Progenitor cell of endocrine pancreas (in vitro differentiated cells): ENCODE data around the gene HAVCR2. TPM values are rescaled to one million over a fixed set of nuclear protein-coding genes. Genes with fewer than 3 reads are reported as not detected.

ENCODE experiments used
- DNase-seq: peaks from one replicate; pipeline ENCODE4 v3.0.0; 2021; ENCODE audit warnings: low spot score; ENCODE audit not compliant: unreplicated experiment
- H3K27ac Mint-ChIP-seq: 2 replicates; pipeline ENCODE4 v1.8.0; 2021; ENCODE audit warnings: mild to moderate bottlenecking, moderate library complexity, mixed read lengths
- H3K27me3 Mint-ChIP-seq: 2 replicates; pipeline ENCODE4 v1.8.0; 2021; ENCODE audit warnings: mixed read lengths
- H3K36me3 Mint-ChIP-seq: 2 replicates; pipeline ENCODE4 v1.8.0; 2022; ENCODE audit warnings: mixed read lengths; ENCODE audit not compliant: insufficient read depth
- H3K4me1 Mint-ChIP-seq: 2 replicates; pipeline ENCODE4 v1.8.0; 2021; ENCODE audit warnings: low read depth, mixed read lengths
- H3K4me3 Mint-ChIP-seq: 2 replicates; pipeline ENCODE4 v1.8.0; 2021; ENCODE audit warnings: low read depth, mild to moderate bottlenecking, moderate library complexity, mixed read lengths
- H3K9me3 Mint-ChIP-seq: 2 replicates; pipeline ENCODE4 v1.8.0; 2021; ENCODE audit warnings: low read depth, mixed read lengths
- CTCF ChIP-seq: fragments of 200-600 bp; sonication (generic); IDR thresholded peaks from one replicate; pipeline ENCODE4 v1.5.0; 2021; ENCODE audit warnings: antibody characterized with exemption, mild to moderate bottlenecking; ENCODE audit not compliant: unreplicated experiment
- total RNA-seq: library from RNA; stranded (reverse); gene quantifications from 2 replicates; pipeline ENCODE4 v1.2.1, GENCODE V29; 2021

The HAVCR2 gene
- total RNA-seq, 1 donor from 2014 or later: 0.17 TPM

- H3K27ac Mint-ChIP-seq: no peak overlapping the region
- no peak for TF ChIP-seq CTCF
- H3K36me3 Mint-ChIP-seq: peaks cover 1% of the 10 kb centered on the region
- H3K27me3 Mint-ChIP-seq: no peaks in the 10 kb centered on the region
- H3K4me1 Mint-ChIP-seq: no peaks in the 10 kb centered on the region
- DNase-seq: no peak
- no peak overlapping the region for H3K4me3 Mint-ChIP-seq
- H3K9me3 Mint-ChIP-seq: peaks cover 9% of the 10 kb centered on the region
Measured at GRCh38 chr5:157121709-157122108, 12.9 kb upstream of the HAVCR2 start.

GRCh38 chr5:157120102-157120501 is 11.3 kb upstream of the HAVCR2 start:
- H3K27me3 Mint-ChIP-seq: no peaks in the 10 kb centered on the region
- no peak overlapping the region for H3K27ac Mint-ChIP-seq
- no peaks in the 10 kb centered on the region for H3K4me1 Mint-ChIP-seq
- no peak for DNase-seq
- no peak overlapping the region for H3K4me3 Mint-ChIP-seq
- no peak for TF ChIP-seq CTCF
- H3K36me3 Mint-ChIP-seq: peaks cover 1% of the 10 kb centered on the region
- H3K9me3 Mint-ChIP-seq: peaks cover 9% of the 10 kb centered on the region

GRCh38 chr5:157116483-157116954 is 7.7 kb upstream of the HAVCR2 start:
- Mint-ChIP-seq H3K4me3 (no peak overlapping the region), H3K27me3 (no peaks in the 10 kb centered on the region), H3K4me1 (peaks cover 2% of the 10 kb centered on the region), H3K27ac (no peak overlapping the region), H3K36me3 (no peaks in the 10 kb centered on the region), H3K9me3 (no peaks in the 10 kb centered on the region)
- no peak for TF ChIP-seq CTCF
- no peak for DNase-seq

GRCh38 chr5:157115502-157115901 is 6.7 kb upstream of the HAVCR2 start:
- no peak for TF ChIP-seq CTCF
- Mint-ChIP-seq H3K4me1 (peaks cover 2% of the 10 kb centered on the region), H3K27ac (no peak overlapping the region), H3K36me3 (no peaks in the 10 kb centered on the region), H3K9me3 (no peaks in the 10 kb centered on the region), H3K4me3 (no peak overlapping the region), H3K27me3 (no peaks in the 10 kb centered on the region)
- no peak for DNase-seq

- Mint-ChIP-seq H3K36me3 (no peaks in the 10 kb centered on the region), H3K27me3 (no peaks in the 10 kb centered on the region), H3K4me1 (peaks cover 2% of the 10 kb centered on the region), H3K27ac (no peak overlapping the region), H3K4me3 (no peak overlapping the region), H3K9me3 (no peaks in the 10 kb centered on the region)
- no peak for TF ChIP-seq CTCF
- no peak for DNase-seq
Measured at GRCh38 chr5:157115012-157115411, 6.2 kb upstream of the HAVCR2 start.
